Immature natural killer cell (primary cell): ENCODE measurements around the gene TCEA3. TPM values are rescaled to one million over a fixed set of nuclear protein-coding genes. Genes with fewer than 3 reads are reported as not detected.

Experiments
- DNase-seq, 3 donors: peaks; one replicate each; pipeline ENCODE4 v3.0.0; 2022; ENCODE audit warnings: mixed read lengths in 1 of 3
- H3K27ac Mint-ChIP-seq, 6 donors: one replicate each; pipeline ENCODE4 v1.8.0; 2020; ENCODE audit warnings: mixed read lengths in 6 of 6, mild to moderate bottlenecking in 5 of 6, inconsistent platforms in 4 of 6, moderate library complexity in 3 of 6
- H3K27me3 Mint-ChIP-seq, 3 donors: one replicate each; pipeline ENCODE4 v1.8.0; 2020 to 2021; ENCODE audit warnings: low read depth in 3 of 3, mild to moderate bottlenecking in 3 of 3, mixed read lengths in 3 of 3, moderate library complexity in 3 of 3, inconsistent platforms in 1 of 3
- H3K36me3 Mint-ChIP-seq, 3 donors: one replicate each; pipeline ENCODE4 v1.8.0; 2020; ENCODE audit warnings: mixed read lengths in 3 of 3, inconsistent platforms in 2 of 3, mild to moderate bottlenecking in 2 of 3
- H3K4me1 Mint-ChIP-seq, 2 donors: one replicate each; pipeline ENCODE4 v1.8.0; 2020; ENCODE audit warnings: inconsistent platforms in 2 of 2, mild to moderate bottlenecking in 2 of 2, mixed read lengths in 2 of 2, moderate library complexity in 1 of 2
- H3K4me3 Mint-ChIP-seq, 5 donors: one replicate each; pipeline ENCODE4 v1.8.0; 2020; ENCODE audit warnings: mild to moderate bottlenecking in 5 of 5, mixed read lengths in 5 of 5, inconsistent platforms in 3 of 5, moderate library complexity in 3 of 5
- H3K9me3 Mint-ChIP-seq, 6 donors: one replicate each; pipeline ENCODE4 v1.8.0; 2020; ENCODE audit warnings: mild to moderate bottlenecking in 6 of 6, mixed read lengths in 6 of 6, inconsistent platforms in 4 of 6, moderate library complexity in 3 of 6
- polyA plus RNA-seq, 3 donors: library from polyadenylated mRNA; unstranded; fragments of 300-500 nt; fragmentation: Illumina TruSeq; gene quantifications; one replicate each; pipeline ENCODE4 v1.2.3, GENCODE V29; 2021

TCEA3 gene
- polyA plus RNA-seq, 3 donors from 2014 or later = 0.71 to 2.4 (median 1.1) TPM

GRCh38 chr1:23456226-23456625, 31.7 kb upstream of the TCEA3 start:
- no peak overlapping the region for H3K27ac Mint-ChIP-seq

GRCh38 chr1:23453455-23454000, 29.0 kb upstream of the TCEA3 start:
- Mint-ChIP-seq H3K27me3 (peaks cover 0 to 15% (median 7%) of the 10 kb centered on the region in 3 donors), H3K9me3 (no peaks in the 10 kb centered on the region), H3K4me3 (no peak overlapping the region), H3K36me3 (no peaks in the 10 kb centered on the region), H3K27ac (no peak overlapping the region), H3K4me1 (peaks cover 10 to 12% of the 10 kb centered on the region in 2 donors)
- DNase-seq = no peak

More at GRCh38 chr1:23456226-23456625, 31.7 kb upstream of the TCEA3 start:
- DNase-seq = no peak
- Mint-ChIP-seq H3K36me3 (no peaks in the 10 kb centered on the region), H3K4me3 (no peak overlapping the region), H3K9me3 (no peaks in the 10 kb centered on the region), H3K4me1 (peaks cover 10 to 12% of the 10 kb centered on the region in 2 donors), H3K27me3 (peaks cover 0 to 18% (median 9%) of the 10 kb centered on the region in 3 donors)

- peaks cover 0 to 12% (median 7%) of the 10 kb centered on the region in 3 donors for H3K27me3 Mint-ChIP-seq
- no peaks in the 10 kb centered on the region for H3K9me3 Mint-ChIP-seq
- peaks cover 10 to 12% of the 10 kb centered on the region in 2 donors for H3K4me1 Mint-ChIP-seq
- no peaks in the 10 kb centered on the region for H3K36me3 Mint-ChIP-seq
- H3K4me3 Mint-ChIP-seq = no peak overlapping the region
- H3K27ac Mint-ChIP-seq = no peak overlapping the region
- peak; percentile 14 to 45 (median 21) for DNase-seq
Observed at GRCh38 chr1:23452011-23452411, 27.5 kb upstream of the TCEA3 start.

GRCh38 chr1:23451441-23451840, 26.9 kb upstream of the TCEA3 start:
- DNase-seq = no peak
- H3K4me1 Mint-ChIP-seq = peaks cover 10 to 12% of the 10 kb centered on the region in 2 donors
- H3K27me3 Mint-ChIP-seq = peaks cover 0 to 12% (median 7%) of the 10 kb centered on the region in 3 donors
- peak overlapping the region in 1 of 5 donors; percentile 6 for H3K4me3 Mint-ChIP-seq
- H3K36me3 Mint-ChIP-seq = no peaks in the 10 kb centered on the region
- no peak overlapping the region for H3K27ac Mint-ChIP-seq
- H3K9me3 Mint-ChIP-seq = no peaks in the 10 kb centered on the region

- Mint-ChIP-seq H3K36me3 (no peaks in the 10 kb centered on the region), H3K9me3 (no peaks in the 10 kb centered on the region)
- DNase-seq = no peak
Observed at GRCh38 chr1:23450894-23451293, 26.3 kb upstream of the TCEA3 start.

GRCh38 chr1:23449958-23450357, 25.4 kb upstream of the TCEA3 start:
- H3K27me3 Mint-ChIP-seq = peaks cover 0 to 11% (median 4%) of the 10 kb centered on the region in 3 donors
- H3K27ac Mint-ChIP-seq = no peak overlapping the region
- no peaks in the 10 kb centered on the region for H3K36me3 Mint-ChIP-seq
- no peaks in the 10 kb centered on the region for H3K9me3 Mint-ChIP-seq
- no peak overlapping the region for H3K4me3 Mint-ChIP-seq
- DNase-seq = no peak
- peaks cover 10 to 12% of the 10 kb centered on the region in 2 donors for H3K4me1 Mint-ChIP-seq

More at GRCh38 chr1:23450894-23451293, 26.3 kb upstream of the TCEA3 start:
- H3K27ac Mint-ChIP-seq = no peak overlapping the region
- peaks cover 10 to 12% of the 10 kb centered on the region in 2 donors for H3K4me1 Mint-ChIP-seq
- peaks cover 0 to 12% (median 7%) of the 10 kb centered on the region in 3 donors for H3K27me3 Mint-ChIP-seq
- no peak overlapping the region for H3K4me3 Mint-ChIP-seq

GRCh38 chr1:23449306-23449705, 24.8 kb upstream of the TCEA3 start:
- H3K27me3 Mint-ChIP-seq = peaks cover 0 to 11% (median 4%) of the 10 kb centered on the region in 3 donors
- H3K9me3 Mint-ChIP-seq = no peaks in the 10 kb centered on the region
- H3K36me3 Mint-ChIP-seq = no peaks in the 10 kb centered on the region
- no peak for DNase-seq
- H3K4me1 Mint-ChIP-seq = peaks cover 10 to 12% of the 10 kb centered on the region in 2 donors
- H3K4me3 Mint-ChIP-seq = no peak overlapping the region
- no peak overlapping the region for H3K27ac Mint-ChIP-seq

GRCh38 chr1:23448846-23449245, 24.3 kb upstream of the TCEA3 start:
- H3K27ac Mint-ChIP-seq = no peak overlapping the region
- H3K27me3 Mint-ChIP-seq = peaks cover 0 to 11% (median 4%) of the 10 kb centered on the region in 3 donors
- no peaks in the 10 kb centered on the region for H3K36me3 Mint-ChIP-seq
- no peak overlapping the region for H3K4me3 Mint-ChIP-seq
- H3K9me3 Mint-ChIP-seq = no peaks in the 10 kb centered on the region
- peaks cover 10 to 12% of the 10 kb centered on the region in 2 donors for H3K4me1 Mint-ChIP-seq
- DNase-seq = no peak

- peaks cover 4% of the 10 kb centered on the region in 2 donors for H3K4me1 Mint-ChIP-seq
- no peak overlapping the region for H3K27ac Mint-ChIP-seq
- H3K27me3 Mint-ChIP-seq = peaks cover 0 to 8% (median 2%) of the 10 kb centered on the region in 3 donors
- no peaks in the 10 kb centered on the region for H3K36me3 Mint-ChIP-seq
- no peaks in the 10 kb centered on the region for H3K9me3 Mint-ChIP-seq
- no peak for DNase-seq
- no peak overlapping the region for H3K4me3 Mint-ChIP-seq
Observed at GRCh38 chr1:23446661-23447310, 22.2 kb upstream of the TCEA3 start.

GRCh38 chr1:23444596-23445390, 20.2 kb upstream of the TCEA3 start:
- Mint-ChIP-seq H3K9me3 (no peaks in the 10 kb centered on the region), H3K4me1 (no peaks in the 10 kb centered on the region), H3K4me3 (no peak overlapping the region), H3K36me3 (no peaks in the 10 kb centered on the region), H3K27ac (no peak overlapping the region), H3K27me3 (peaks cover 0 to 3% (median 2%) of the 10 kb centered on the region in 3 donors)
- no peak for DNase-seq

- Mint-ChIP-seq H3K27ac (no peak overlapping the region), H3K4me3 (no peak overlapping the region), H3K36me3 (no peaks in the 10 kb centered on the region), H3K9me3 (no peaks in the 10 kb centered on the region), H3K4me1 (no peaks in the 10 kb centered on the region), H3K27me3 (peaks cover 0 to 3% (median 2%) of the 10 kb centered on the region in 3 donors)
- no peak for DNase-seq
Observed at GRCh38 chr1:23444104-23444533, 19.6 kb upstream of the TCEA3 start.

GRCh38 chr1:23442751-23443150, 18.2 kb upstream of the TCEA3 start:
- Mint-ChIP-seq H3K4me1 (peaks cover 0 to 1% of the 10 kb centered on the region in 2 donors), H3K9me3 (no peaks in the 10 kb centered on the region), H3K36me3 (no peaks in the 10 kb centered on the region), H3K27me3 (peaks cover 0 to 3% (median 0%) of the 10 kb centered on the region in 3 donors), H3K27ac (no peak overlapping the region), H3K4me3 (no peak overlapping the region)
- no peak for DNase-seq

- no peak overlapping the region for H3K27ac Mint-ChIP-seq
- H3K9me3 Mint-ChIP-seq = no peaks in the 10 kb centered on the region
- peaks cover 0 to 3% (median 0%) of the 10 kb centered on the region in 3 donors for H3K27me3 Mint-ChIP-seq
- no peaks in the 10 kb centered on the region for H3K36me3 Mint-ChIP-seq
- no peak overlapping the region for H3K4me3 Mint-ChIP-seq
- H3K4me1 Mint-ChIP-seq = peaks cover 0 to 1% of the 10 kb centered on the region in 2 donors
- no peak for DNase-seq
Observed at GRCh38 chr1:23441446-23442148, 17.0 kb upstream of the TCEA3 start.
